Stomach (tissue), 9 donors: ENCODE data around the gene ZNF892. TPM values are rescaled to one million over a fixed set of nuclear protein-coding genes. Genes with fewer than 3 reads are reported as not detected.

Source experiments
- DNase-seq, 2 donors: peaks; one replicate each; pipeline versions ENCODE4 v3.0.0 to v3.0.0-alpha.2; 2013 to 2019
- H3K27ac ChIP-seq, 5 donors: fragments of 200-600 bp in 4 of 5; sonication (generic) in 4 of 5; one replicate each; pipeline ENCODE4 v1.5.1; 2013 to 2019; ENCODE audit warnings: mild to moderate bottlenecking in 1 of 5, moderate library complexity in 1 of 5
- H3K27me3 ChIP-seq, 3 donors: fragments of 200-600 bp; sonication (generic); one replicate each; pipeline ENCODE4 v1.5.1; 2017 to 2019; ENCODE audit warnings: mixed run types in 1 of 3
- H3K36me3 ChIP-seq, 4 donors: fragments of 200-600 bp; sonication (generic); 1 replicate in 3 of 4; 2 replicates in 1 of 4; pipeline ENCODE4 v1.5.1; 2016 to 2019
- H3K4me1 ChIP-seq, 4 donors: fragments of 200-600 bp; sonication (generic); one replicate each; pipeline ENCODE4 v1.5.1; 2016 to 2019
- H3K4me3 ChIP-seq, 4 donors: fragments of 200-600 bp; sonication (generic) in 3 of 4; one replicate each; pipeline ENCODE4 v1.5.1; 2016 to 2019; ENCODE audit warnings: mild to moderate bottlenecking in 1 of 4
- H3K9me3 ChIP-seq, 4 donors: fragments of 200-600 bp; sonication (generic); one replicate each; pipeline ENCODE4 v1.5.1; 2016 to 2019
- EP300 ChIP-seq: sonication (generic); formaldehyde crosslinking; IDR thresholded peaks from one replicate; pipeline ENCODE4 v1.6.1; 2017; ENCODE audit warnings: antibody characterized with exemption
- POLR2A ChIP-seq, 4 donors: fragments of 450-650 bp; IDR thresholded peaks; one replicate each; pipeline ENCODE4 v1.6.1; 2016; ENCODE audit warnings: antibody characterized with exemption in 4 of 4, control low read depth in 2 of 4, mild to moderate bottlenecking in 1 of 4, moderate library complexity in 1 of 4
- POLR2AphosphoS5 ChIP-seq, 3 donors: sonication (generic); formaldehyde crosslinking; IDR thresholded peaks; one replicate each; pipeline ENCODE4 v1.6.1; 2016; ENCODE audit warnings: antibody characterized with exemption in 3 of 3
- WGBS, 5 donors: extraction: QIAGEN DNeasy Blood & Tissue Kit in 3 of 5; methylation state at CpG; one replicate each; pipeline versions ENCODE4 v1.1.5 to v1.1.7; 2013 to 2018; 5-methylcytosine and 5-hydroxymethylcytosine counted together
- intact Hi-C: fragments of 100-400 bp; cut with DNase I; formaldehyde crosslinking; loops from one replicate; pipeline ENCODE4 v1.15.1; 2023; ENCODE audit warnings: low total_unique reads
- polyA plus RNA-seq, 3 donors: library from polyadenylated mRNA; stranded (reverse); fragments of 200-250 nt; gene quantifications; one replicate each; pipeline ENCODE4 v1.2.3, GENCODE V29; 2013
- total RNA-seq, 5 donors: library from RNA; depleted of rRNA; stranded (reverse); fragments of >200 nt; gene quantifications; one replicate each; pipeline versions ENCODE4 v1.1.0 to v1.2.3, GENCODE V29; 2014 to 2016
- TF ChIP-seq, protein P1 (sequence below), 7 experiments: fragments of 450-650 bp in 4 of 7; fragments of 200-600 bp in 3 of 7; sonication (generic) in 3 of 7; IDR thresholded peaks; one replicate each; pipeline ENCODE4 v1.5.1; 2016 to 2019; ENCODE audit warnings: antibody characterized with exemption in 7 of 7, control low read depth in 2 of 7, mild to moderate bottlenecking in 1 of 7
- donor health status: healthy with polysubstance abuse.
- donor health status: Bipolar disorder and iron deficiency.
- donor health status: healthy.

ZNF892 gene
- total and polyA plus RNA-seq, 8 donors = 0.23 to 12.5 (median 2.3) TPM; not detected in 1

DNA sequence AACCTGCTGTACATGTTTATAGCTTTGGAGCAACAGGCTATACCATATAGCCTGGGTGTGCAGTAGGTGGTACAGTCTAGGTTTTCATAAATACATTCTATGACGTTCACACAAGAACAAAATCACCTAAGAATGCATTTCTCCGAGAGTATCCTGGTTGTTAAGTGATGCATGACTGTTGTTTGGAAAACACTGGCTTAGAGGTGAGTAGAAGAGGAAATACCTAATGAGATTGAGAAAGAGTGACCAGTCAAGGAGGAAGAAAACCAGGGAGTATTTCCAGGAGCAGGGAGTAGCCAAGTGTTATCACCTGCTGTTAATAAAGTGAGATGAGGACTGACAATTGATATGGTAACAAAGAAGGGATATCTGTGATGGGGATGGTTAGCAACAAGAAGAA, 2.9 kb upstream of the ZNF892 start:
- H3K4me3 ChIP-seq = no peak overlapping the region
- intact Hi-C loops = no loop called here
- 88 to 95% (median 91%) methylated on average over 2 of the region's 2 CpGs for WGBS, 5 donors

DNA sequence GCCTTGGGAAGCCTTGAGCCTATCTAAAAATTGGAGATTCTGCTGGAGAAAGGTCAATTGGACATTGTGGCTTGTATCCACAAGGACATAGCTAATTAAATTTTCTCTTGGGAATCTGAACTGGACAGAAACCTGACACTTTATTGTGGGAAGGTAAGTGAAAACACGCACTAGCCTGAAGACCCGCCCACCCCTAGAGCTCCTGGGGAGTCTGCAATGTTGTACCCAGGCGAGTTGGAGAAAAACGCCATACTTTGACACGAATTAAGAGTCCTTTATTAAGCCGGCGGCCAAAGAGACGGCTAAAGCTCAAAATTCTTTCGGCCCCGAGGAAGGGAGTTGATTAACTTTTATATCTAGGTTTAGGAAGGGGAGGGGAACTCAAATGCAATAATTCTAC, 1.2 kb upstream of the ZNF892 start:
- Histone ChIP-seq H3K9me3 (peaks cover 0 to 17% (median 8%) of the 10 kb centered on the region in 4 donors), H3K4me1 (peaks cover 0 to 22% (median 13%) of the 10 kb centered on the region in 4 donors), H3K27ac (no peak overlapping the region), H3K36me3 (peaks cover 0 to 21% (median 14%) of the 10 kb centered on the region in 4 donors), H3K27me3 (no peaks in the 10 kb centered on the region), H3K4me3 (peak overlapping the region in 1 of 4 donors; percentile 81)
- 39 to 57% (median 45%) methylated on average over 10 of the region's 10 CpGs for WGBS, 5 donors
- peak in 1 of 2 donors; percentile 8 for DNase-seq
- intact Hi-C loops = no loop called here
- no peak for TF ChIP-seq POLR2A (IDR thresholded peaks at IDR 0.05)
- TF ChIP-seq EP300 = no peak
- TF ChIP-seq, protein P1, sequence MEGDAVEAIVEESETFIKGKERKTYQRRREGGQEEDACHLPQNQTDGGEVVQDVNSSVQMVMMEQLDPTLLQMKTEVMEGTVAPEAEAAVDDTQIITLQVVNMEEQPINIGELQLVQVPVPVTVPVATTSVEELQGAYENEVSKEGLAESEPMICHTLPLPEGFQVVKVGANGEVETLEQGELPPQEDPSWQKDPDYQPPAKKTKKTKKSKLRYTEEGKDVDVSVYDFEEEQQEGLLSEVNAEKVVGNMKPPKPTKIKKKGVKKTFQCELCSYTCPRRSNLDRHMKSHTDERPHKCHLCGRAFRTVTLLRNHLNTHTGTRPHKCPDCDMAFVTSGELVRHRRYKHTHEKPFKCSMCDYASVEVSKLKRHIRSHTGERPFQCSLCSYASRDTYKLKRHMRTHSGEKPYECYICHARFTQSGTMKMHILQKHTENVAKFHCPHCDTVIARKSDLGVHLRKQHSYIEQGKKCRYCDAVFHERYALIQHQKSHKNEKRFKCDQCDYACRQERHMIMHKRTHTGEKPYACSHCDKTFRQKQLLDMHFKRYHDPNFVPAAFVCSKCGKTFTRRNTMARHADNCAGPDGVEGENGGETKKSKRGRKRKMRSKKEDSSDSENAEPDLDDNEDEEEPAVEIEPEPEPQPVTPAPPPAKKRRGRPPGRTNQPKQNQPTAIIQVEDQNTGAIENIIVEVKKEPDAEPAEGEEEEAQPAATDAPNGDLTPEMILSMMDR (IDR thresholded peaks at IDR 0.05) = no peak
- no peak for TF ChIP-seq POLR2AphosphoS5 (IDR thresholded peaks at IDR 0.05)

More for the DNA sequence above, 2.9 kb upstream of the ZNF892 start:
- Histone ChIP-seq H3K9me3 (peaks cover 0 to 3% (median 0%) of the 10 kb centered on the region in 4 donors), H3K27me3 (no peaks in the 10 kb centered on the region), H3K27ac (no peak overlapping the region), H3K36me3 (peaks cover 0 to 9% (median 3%) of the 10 kb centered on the region in 4 donors), H3K4me1 (peaks cover 0 to 22% (median 13%) of the 10 kb centered on the region in 4 donors)
- TF ChIP-seq, protein P1 (IDR thresholded peaks at IDR 0.05) = no peak
- TF ChIP-seq POLR2A (IDR thresholded peaks at IDR 0.05) = no peak
- no peak for TF ChIP-seq POLR2AphosphoS5 (IDR thresholded peaks at IDR 0.05)
- DNase-seq = no peak

DNA sequence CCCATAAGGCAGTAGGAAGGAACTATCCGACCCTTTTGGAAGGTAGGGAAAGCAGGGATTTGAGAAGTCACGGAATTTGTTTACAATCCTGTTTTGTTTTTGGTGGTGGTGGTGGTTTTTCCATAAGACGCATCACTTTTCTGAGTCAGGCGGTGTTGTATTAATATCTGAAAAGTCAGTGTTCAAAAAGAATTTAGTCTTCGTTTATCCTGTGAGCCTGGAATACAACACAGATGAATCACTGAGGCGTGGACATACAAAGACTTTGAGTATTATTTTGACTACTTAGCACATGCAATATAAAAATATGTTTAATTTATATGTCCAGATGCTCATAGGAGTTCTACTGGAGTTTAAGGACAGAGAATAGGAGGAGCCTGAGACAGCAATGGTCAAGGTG, 785 bp downstream of the ZNF892 start:
- 55 to 68% (median 63%) methylated on average over 6 of the region's 6 CpGs for WGBS, 5 donors
- H3K4me1 ChIP-seq = peaks cover 0 to 22% (median 13%) of the 10 kb centered on the region in 4 donors
- intact Hi-C loops = no loop called here
- peaks cover 12 to 37% (median 27%) of the 10 kb centered on the region in 4 donors for H3K9me3 ChIP-seq
- no peak for DNase-seq
- H3K4me3 ChIP-seq = peak overlapping the region; percentile 63 to 81 (median 66)
- no peak for TF ChIP-seq POLR2AphosphoS5 (IDR thresholded peaks at IDR 0.05)
- TF ChIP-seq EP300 = no peak
- TF ChIP-seq, protein P1 (IDR thresholded peaks at IDR 0.05) = no peak
- no peak for TF ChIP-seq POLR2A (IDR thresholded peaks at IDR 0.05)
- peak overlapping the region in 3 of 5 donors; percentile 88 to 93 (median 88) for H3K27ac ChIP-seq
- no peaks in the 10 kb centered on the region for H3K27me3 ChIP-seq
- peaks cover 16 to 41% (median 34%) of the 10 kb centered on the region in 4 donors for H3K36me3 ChIP-seq

DNA sequence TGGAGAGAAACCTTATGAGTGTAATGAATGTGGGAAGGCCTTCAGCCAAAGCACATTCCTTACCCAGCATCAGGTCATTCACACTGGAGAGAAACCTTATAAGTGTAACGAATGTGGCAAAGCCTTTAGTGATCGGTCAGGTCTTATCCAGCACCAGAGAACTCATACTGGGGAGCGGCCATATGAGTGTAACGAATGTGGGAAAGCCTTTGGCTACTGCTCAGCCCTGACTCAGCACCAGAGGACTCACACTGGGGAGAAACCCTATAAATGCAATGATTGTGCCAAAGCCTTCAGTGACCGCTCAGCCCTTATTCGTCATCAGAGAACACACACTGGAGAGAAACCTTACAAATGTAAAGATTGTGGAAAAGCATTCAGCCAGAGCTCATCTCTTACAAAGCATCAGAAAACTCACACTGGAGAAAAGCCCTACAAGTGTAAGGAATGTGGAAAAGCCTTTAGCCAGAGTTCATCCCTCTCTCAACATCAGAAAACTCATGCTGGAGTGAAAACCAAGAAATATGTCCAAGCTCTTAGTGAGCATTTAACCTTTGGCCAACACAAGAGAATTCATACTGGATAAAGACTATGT, 7.8 kb downstream of the ZNF892 start:
- H3K27ac ChIP-seq = no peak overlapping the region
- no peaks in the 10 kb centered on the region for H3K4me1 ChIP-seq
- intact Hi-C loops = loop anchor here (10.0 kb wide), 1 partner anchor 90 kb away; the partner anchor contains the start of gene MRPS5
- H3K4me3 ChIP-seq = no peak overlapping the region
- 96 to 99% (median 98%) methylated on average over 6 of the region's 6 CpGs for WGBS, 5 donors
- no peak for TF ChIP-seq POLR2A (IDR thresholded peaks at IDR 0.05)
- no peak for TF ChIP-seq POLR2AphosphoS5 (IDR thresholded peaks at IDR 0.05)
- H3K9me3 ChIP-seq = peaks cover 75 to 100% (median 96%) of the 10 kb centered on the region in 4 donors
- no peaks in the 10 kb centered on the region for H3K27me3 ChIP-seq
- H3K36me3 ChIP-seq = peaks cover 41 to 100% (median 82%) of the 10 kb centered on the region in 4 donors
- DNase-seq = no peak

DNA sequence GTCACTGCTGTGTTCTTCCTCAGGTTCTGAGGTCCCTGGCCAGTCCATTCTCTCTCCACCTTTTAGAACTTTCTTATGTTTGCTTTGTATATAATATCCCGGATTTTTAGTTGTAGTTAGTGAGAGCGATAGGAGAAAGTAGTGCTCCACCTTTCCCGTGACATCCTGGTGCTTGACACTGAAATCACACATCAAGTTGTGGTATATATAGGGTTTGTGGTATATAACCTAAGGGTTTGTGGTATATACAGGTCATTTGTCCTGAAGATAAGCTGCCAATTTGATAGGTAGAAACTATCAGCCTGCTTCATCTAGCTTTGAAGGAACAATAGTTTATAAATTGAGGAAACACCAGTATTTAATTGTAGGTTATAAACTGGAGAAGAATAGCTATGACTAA, 13.1 kb downstream of the ZNF892 start:
- no peaks in the 10 kb centered on the region for H3K4me1 ChIP-seq
- intact Hi-C loops = no loop called here
- peaks cover under 1 to 100% (median 46%) of the 10 kb centered on the region in 4 donors for H3K36me3 ChIP-seq
- WGBS, 5 donors = 94 to 100% (median 96%) methylated on average over 3 of the region's 3 CpGs
- H3K27me3 ChIP-seq = no peaks in the 10 kb centered on the region
- H3K9me3 ChIP-seq = peaks cover 67 to 100% (median 90%) of the 10 kb centered on the region in 4 donors
- TF ChIP-seq EP300 (no peak), POLR2AphosphoS5 (IDR thresholded peaks at IDR 0.05) (no peak), POLR2A (IDR thresholded peaks at IDR 0.05) (no peak)
- TF ChIP-seq, protein P1 (IDR thresholded peaks at IDR 0.05) = no peak
- no peak overlapping the region for H3K4me3 ChIP-seq
- H3K27ac ChIP-seq = no peak overlapping the region
- no peak for DNase-seq
